ENCODE measurements around the gene NR2C2.

DNA sequence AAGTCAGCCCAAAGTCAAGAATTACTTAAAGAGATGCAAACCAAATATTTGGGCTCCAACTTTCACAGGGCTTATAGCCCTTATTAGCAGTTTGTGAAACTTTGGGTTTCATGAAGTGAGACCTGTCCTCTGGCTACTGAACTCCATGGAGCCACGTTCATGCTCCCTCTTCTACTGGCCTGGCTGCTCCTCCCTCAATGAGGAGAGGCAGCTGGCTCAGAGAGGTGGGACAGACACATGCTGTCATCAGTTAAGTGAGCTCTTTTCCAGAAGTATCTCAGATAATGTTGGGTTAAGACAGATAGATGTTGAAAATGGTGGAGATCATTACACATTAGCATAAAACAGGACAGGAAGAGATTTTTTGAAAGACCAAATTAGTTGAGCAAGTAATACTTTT is 98.3 kb downstream of the NR2C2 start:
- TF ChIP-seq POLR2A (IDR thresholded peaks at IDR 0.05) = no peak
- TF ChIP-seq, protein P1, sequence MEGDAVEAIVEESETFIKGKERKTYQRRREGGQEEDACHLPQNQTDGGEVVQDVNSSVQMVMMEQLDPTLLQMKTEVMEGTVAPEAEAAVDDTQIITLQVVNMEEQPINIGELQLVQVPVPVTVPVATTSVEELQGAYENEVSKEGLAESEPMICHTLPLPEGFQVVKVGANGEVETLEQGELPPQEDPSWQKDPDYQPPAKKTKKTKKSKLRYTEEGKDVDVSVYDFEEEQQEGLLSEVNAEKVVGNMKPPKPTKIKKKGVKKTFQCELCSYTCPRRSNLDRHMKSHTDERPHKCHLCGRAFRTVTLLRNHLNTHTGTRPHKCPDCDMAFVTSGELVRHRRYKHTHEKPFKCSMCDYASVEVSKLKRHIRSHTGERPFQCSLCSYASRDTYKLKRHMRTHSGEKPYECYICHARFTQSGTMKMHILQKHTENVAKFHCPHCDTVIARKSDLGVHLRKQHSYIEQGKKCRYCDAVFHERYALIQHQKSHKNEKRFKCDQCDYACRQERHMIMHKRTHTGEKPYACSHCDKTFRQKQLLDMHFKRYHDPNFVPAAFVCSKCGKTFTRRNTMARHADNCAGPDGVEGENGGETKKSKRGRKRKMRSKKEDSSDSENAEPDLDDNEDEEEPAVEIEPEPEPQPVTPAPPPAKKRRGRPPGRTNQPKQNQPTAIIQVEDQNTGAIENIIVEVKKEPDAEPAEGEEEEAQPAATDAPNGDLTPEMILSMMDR (IDR thresholded peaks at IDR 0.05) = no peak
